Activated CD4-positive, alpha-beta T cell treated with anti-CD3 and anti-CD28 coated beads, Interleukin-2, amount 10 ng/mL, durations not matched to agents 7 days and 5 days (primary cell): Measurements from ENCODE around the gene TBCB. TPM values are rescaled to one million over a fixed set of nuclear protein-coding genes. Genes with fewer than 3 reads are reported as not detected.
"Not testable (repeated sequence)": the region's sequence is repeated elsewhere in the genome, so short reads cannot be mapped to it uniquely, and the experiment has no call there.

ENCODE experiments used
- CTCF ChIA-PET: fragments of 350-600 bp; sonication (Branson Sonifier 250); formaldehyde crosslinking; loops from one replicate; lab custom pipeline; 2021; ENCODE audit warnings: antibody characterized with exemption; lab: Charles Lee
- POLR2A ChIA-PET: fragments of 350-600 bp; sonication (Branson Sonifier 250); formaldehyde crosslinking; loops from one replicate; lab custom pipeline; 2021; ENCODE audit warnings: antibody characterized with exemption; lab: Charles Lee
- DNase-seq: peaks from one replicate; pipeline ENCODE4 v3.0.0-alpha.2; 2020
- H3K27ac Mint-ChIP-seq: one replicate; pipeline ENCODE4 v1.8.0; 2021; ENCODE audit warnings: mild to moderate bottlenecking, moderate library complexity, mixed read lengths
- H3K27me3 Mint-ChIP-seq: one replicate; pipeline ENCODE4 v1.8.0; 2021; ENCODE audit warnings: mixed read lengths
- H3K36me3 Mint-ChIP-seq: one replicate; pipeline ENCODE4 v1.8.0; 2021; ENCODE audit warnings: low read depth, mixed read lengths
- H3K4me1 Mint-ChIP-seq: one replicate; pipeline ENCODE4 v1.8.0; 2021; ENCODE audit warnings: mixed read lengths
- H3K4me3 Mint-ChIP-seq: one replicate; pipeline ENCODE4 v1.8.0; 2021; ENCODE audit warnings: mild to moderate bottlenecking, moderate library complexity, mixed read lengths
- H3K9me3 Mint-ChIP-seq: one replicate; pipeline ENCODE4 v1.8.0; 2021; ENCODE audit warnings: mixed read lengths
- total RNA-seq, 2 experiments: library from RNA; stranded (reverse); gene quantifications; one replicate each; pipeline ENCODE4 v1.2.3, GENCODE V29; 2021

Gene TBCB
- total RNA-seq, 2 experiments from 2014 or later = 195 to 197 TPM

DNA sequence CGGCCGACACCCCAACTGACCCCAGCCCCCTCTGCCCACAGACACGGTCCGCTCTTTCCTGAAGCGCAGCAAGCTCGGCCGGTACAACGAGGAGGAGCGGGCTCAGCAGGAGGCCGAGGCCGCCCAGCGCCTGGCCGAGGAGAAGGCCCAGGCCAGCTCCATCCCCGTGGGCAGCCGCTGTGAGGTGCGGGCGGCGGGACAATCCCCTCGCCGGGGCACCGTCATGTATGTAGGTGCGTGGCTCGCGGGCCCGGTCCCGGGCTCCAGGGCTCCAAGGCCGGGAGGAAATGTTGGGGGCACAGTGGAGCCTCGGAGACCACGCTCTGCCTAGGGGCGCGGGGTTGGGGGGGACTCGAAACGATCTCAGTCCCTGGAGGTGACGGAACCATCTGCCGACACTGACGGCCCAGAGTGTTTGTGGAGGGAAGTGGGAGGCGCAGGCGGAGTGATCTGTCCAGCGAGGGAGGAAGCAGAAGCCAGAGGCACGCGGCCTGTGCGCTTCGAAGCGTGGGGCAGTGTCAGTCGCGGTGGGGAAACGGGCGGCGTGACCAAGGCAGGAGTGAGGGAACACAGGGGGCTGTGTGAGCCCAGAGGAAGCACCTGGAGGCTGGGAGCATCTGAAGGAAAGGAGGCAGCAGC is 6.3 kb downstream of the TBCB start:
- no peak for DNase-seq
- Mint-ChIP-seq H3K4me1 (peaks cover 17% of the 10 kb centered on the region), H3K27ac (no peak overlapping the region), H3K27me3 (no peaks in the 10 kb centered on the region), H3K4me3 (no peak overlapping the region), H3K9me3 (no peaks in the 10 kb centered on the region), H3K36me3 (peaks cover 45% of the 10 kb centered on the region)
- POLR2A ChIA-PET = no interaction called here
- CTCF ChIA-PET = no interaction called here

DNA sequence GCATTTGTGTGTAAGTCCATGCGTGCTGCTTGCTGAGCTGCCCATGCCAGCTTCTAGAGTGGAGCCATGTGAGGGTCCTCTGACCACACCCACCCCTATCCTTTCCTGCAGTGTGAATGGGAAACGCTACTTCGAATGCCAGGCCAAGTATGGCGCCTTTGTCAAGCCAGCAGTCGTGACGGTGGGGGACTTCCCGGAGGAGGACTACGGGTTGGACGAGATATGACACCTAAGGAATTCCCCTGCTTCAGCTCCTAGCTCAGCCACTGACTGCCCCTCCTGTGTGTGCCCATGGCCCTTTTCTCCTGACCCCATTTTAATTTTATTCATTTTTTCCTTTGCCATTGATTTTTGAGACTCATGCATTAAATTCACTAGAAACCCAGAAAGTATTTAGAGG is 10.3 kb downstream of the TBCB start:
- DNase-seq = no peak
- Mint-ChIP-seq H3K9me3 (no peaks in the 10 kb centered on the region), H3K27me3 (no peaks in the 10 kb centered on the region), H3K36me3 (peaks cover 22% of the 10 kb centered on the region), H3K4me1 (peaks cover 15% of the 10 kb centered on the region), H3K4me3 (no peak overlapping the region), H3K27ac (peak overlapping the region; percentile 43)
- ChIA-PET CTCF (interaction anchor here (1.0 to 5.3 kb wide), 4 partner anchors 9 to 43 kb away, joined by 3 to 47 read pairs (median 10); partner anchors contain the start of genes POLR2I and TBCB), POLR2A (no interaction called here)

DNA sequence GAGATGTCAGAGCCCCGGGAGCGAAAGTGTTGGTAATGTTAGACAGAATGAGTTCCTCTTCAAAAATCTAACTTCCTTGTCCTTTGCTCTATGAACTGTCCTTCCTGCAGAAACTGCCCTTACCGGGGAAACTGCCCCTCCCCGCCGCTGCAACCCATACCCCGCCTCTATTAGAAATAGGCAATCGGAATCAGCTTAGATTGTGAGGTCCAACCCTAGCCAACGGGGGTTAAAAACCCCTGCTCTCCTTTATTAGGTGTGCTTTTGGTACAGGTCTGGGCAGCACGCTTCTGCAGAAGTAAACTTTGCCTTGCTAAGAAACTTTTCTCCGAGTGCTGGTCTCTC is 13.1 kb downstream of the TBCB start:
- CTCF ChIA-PET = interaction anchor here (0.6 to 5.3 kb wide), 23 partner anchors 8 to 1247 kb away, joined by 3 to 47 read pairs (median 5); partner anchors contain the start of genes CAPNS1, POLR2I, TBCB and ZNF146
- H3K9me3 Mint-ChIP-seq = no peaks in the 10 kb centered on the region

DNA sequence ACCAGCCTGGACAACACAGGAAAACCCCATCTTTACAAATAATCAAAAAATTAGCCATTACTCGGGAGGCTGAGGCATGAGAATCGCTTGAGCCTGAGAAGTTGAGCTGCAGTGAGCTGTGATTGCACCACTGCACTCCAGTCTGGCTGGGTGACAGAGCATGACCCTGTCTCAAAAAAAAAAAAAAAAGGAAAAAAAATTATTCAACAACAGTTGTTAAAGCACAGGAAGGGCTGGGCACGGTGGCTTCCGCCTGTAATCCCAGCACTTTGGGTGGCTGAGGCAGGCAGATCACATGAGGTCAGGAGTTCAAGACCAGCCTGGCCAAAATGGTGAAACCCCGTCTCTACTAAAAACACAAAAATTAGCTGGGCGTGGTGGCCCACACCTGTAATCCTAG is 16.0 kb downstream of the TBCB start:
- H3K9me3 Mint-ChIP-seq, DNase-seq, H3K27me3 Mint-ChIP-seq, H3K4me3 Mint-ChIP-seq, H3K36me3 Mint-ChIP-seq, POLR2A ChIA-PET, H3K27ac Mint-ChIP-seq: not testable (repeated sequence)
- CTCF ChIA-PET = interaction anchor here (0.6 to 2.6 kb wide), 3 partner anchors 8 to 41 kb away, joined by 3 to 12 read pairs (median 3); partner anchors contain the start of gene CAPNS1
- peaks cover 45% of the 10 kb centered on the region for H3K4me1 Mint-ChIP-seq

More for the DNA sequence above, 13.1 kb downstream of the TBCB start:
- POLR2A ChIA-PET = interaction anchor here (1.0 to 1.4 kb wide), 2 partner anchors 12 to 14 kb away, joined by 3 to 4 read pairs; partner anchors contain the start of genes CAPNS1 and POLR2I
- H3K27ac Mint-ChIP-seq = peak overlapping the region; percentile 92
- no peaks in the 10 kb centered on the region for H3K27me3 Mint-ChIP-seq
- DNase-seq = no peak
- H3K4me1 Mint-ChIP-seq = peaks cover 32% of the 10 kb centered on the region
- H3K4me3 Mint-ChIP-seq = peak overlapping the region; percentile 79
- peaks cover 17% of the 10 kb centered on the region for H3K36me3 Mint-ChIP-seq

DNA sequence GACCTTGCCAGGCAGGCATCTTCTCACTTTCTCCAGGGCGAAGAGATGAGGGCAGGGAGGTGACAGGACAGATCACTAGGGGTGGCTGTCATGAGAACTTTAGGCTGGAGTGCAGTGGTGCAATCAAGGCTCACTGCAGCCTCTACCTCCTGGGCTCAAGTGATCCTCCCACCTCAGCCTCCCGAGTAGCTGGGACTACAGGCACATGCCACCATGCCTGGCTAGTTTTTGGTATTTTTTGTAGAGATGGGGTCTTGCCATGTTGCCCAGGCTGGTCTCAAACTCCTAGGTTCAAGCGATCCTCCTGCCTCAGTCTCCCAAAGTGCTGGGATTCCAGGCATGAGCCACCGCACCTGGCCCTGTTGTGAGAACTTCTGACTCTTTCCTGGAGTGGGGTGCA is 19.6 kb downstream of the TBCB start:
- peaks cover 44% of the 10 kb centered on the region for H3K4me1 Mint-ChIP-seq
- H3K9me3 Mint-ChIP-seq, H3K27me3 Mint-ChIP-seq, H3K27ac Mint-ChIP-seq, DNase-seq, POLR2A ChIA-PET, H3K36me3 Mint-ChIP-seq, H3K4me3 Mint-ChIP-seq: not testable (repeated sequence)
- CTCF ChIA-PET = interaction anchor here (3.5 kb wide), 1 partner anchor 8 kb away, joined by 29 read pairs; no protein-coding TSS in a partner anchor

DNA sequence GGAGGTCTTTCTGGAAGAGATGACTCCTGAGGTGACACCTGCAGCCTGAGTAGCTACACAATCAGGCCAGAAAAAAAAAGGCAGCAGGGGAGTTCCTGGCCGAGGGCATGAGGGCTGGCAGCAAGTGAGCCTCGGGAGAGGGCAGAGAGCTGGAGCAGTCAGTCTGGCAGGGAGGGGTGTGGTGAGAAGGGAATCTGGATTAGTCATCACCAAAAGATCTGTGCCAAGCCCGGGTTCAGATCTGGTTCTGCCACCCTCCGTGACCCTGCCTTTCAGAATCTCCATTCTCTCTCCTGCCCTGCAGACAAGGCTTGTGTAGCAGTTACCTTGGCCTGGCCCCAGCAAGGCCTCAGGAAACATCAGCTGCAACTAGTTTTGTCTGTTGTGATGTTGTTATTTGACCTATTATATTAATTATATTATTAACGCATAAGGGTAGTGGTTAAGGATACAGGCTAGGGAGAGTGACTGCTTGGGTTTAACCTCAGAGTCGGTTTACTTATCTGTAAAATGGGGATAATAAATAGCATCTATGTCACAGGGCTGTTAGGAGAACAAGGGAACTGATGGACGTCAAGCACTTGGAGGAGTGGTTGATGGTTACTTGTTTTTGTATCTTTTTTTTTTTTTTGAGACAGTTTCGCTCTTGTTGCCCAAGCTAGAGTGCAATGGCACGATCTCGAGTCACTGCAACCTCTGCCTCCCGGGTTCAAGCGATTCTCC is 21.9 kb downstream of the TBCB start:
- no peaks in the 10 kb centered on the region for H3K27me3 Mint-ChIP-seq
- peaks cover 15% of the 10 kb centered on the region for H3K36me3 Mint-ChIP-seq
- ChIA-PET POLR2A (no interaction called here), CTCF (interaction anchor here (3.5 kb wide), 1 partner anchor 10 kb away, joined by 29 read pairs; no protein-coding TSS in a partner anchor)
- peaks cover 46% of the 10 kb centered on the region for H3K4me1 Mint-ChIP-seq
- peak overlapping the region; percentile 60 for H3K27ac Mint-ChIP-seq
- H3K9me3 Mint-ChIP-seq = no peaks in the 10 kb centered on the region
- H3K4me3 Mint-ChIP-seq = no peak overlapping the region
- no peak for DNase-seq

DNA sequence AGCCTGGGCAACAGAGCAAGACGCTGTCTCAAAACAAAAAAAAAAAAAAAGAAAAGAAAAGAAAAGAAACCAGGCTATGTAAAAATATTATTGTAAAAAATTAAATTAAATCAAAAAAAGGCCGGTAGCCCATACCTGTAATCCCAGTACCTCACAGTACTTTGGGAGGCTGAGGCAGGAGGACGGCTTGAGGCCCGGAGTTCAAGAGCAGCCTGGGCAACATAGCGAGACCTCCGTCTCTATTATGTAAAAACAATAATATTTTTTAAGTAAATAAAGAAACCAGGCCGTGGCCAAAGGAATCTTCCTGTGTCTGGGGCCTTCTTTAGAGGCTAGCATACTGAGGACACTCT is 23.8 kb downstream of the TBCB start:
- peak overlapping the region; percentile 95 for H3K27ac Mint-ChIP-seq
- peaks cover 37% of the 10 kb centered on the region for H3K4me1 Mint-ChIP-seq
- DNase-seq = no peak
- H3K9me3 Mint-ChIP-seq = no peaks in the 10 kb centered on the region
- peak overlapping the region; percentile 88 for H3K4me3 Mint-ChIP-seq
- H3K36me3 Mint-ChIP-seq = peaks cover 25% of the 10 kb centered on the region
- H3K27me3 Mint-ChIP-seq = no peaks in the 10 kb centered on the region
- ChIA-PET POLR2A (no interaction called here), CTCF (interaction anchor here (1.2 to 2.9 kb wide), 3 partner anchors 9 to 35 kb away, joined by 3 to 12 read pairs (median 11); no protein-coding TSS in a partner anchor)

DNA sequence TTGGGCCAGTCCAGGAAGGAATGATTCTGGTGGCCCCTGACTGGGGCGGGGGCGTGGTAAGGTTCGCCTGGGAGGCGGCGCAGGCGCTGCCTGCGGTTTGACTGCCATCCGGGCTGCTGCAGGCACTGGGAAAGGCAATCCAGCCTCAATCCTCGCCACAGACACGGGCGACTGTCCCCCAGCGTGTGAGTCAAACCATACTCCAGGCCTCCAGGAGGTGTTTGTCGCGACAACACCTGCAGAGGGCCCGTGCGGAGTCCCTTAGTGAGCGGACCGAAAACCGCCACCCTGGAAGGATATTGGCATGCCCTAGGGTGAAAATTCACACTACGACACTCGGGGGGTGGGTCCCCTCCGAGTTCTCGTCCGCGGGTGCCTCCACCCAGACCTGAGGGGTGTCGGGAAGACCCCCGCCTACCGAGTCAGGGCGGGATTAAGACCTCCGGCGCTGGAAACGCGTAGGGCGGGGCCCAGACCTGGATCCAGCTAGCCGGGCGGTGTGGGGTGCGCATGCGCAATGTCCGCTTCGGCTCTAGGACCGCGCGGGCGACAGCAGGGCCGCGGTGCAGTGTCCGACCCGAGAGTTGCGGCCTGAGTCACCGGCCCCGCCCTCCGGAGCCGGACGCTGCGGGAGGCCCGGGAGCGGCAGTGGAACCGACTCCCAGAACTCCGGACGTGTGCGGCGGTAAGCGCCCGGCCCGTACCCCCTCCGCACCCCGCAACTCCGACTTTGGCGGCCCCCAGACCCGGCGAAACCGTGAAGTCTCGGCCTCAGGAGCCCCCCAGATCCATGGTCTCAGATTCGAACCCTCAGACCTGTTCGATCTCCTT is 24.4 kb downstream of the TBCB start, which contains the start of gene CAPNS1:
Gene CAPNS1, plus strand, starts transcription at position 594 of the 831 bp plus-strand sequence. CDS start 946 bp downstream, outside the sequence.
- H3K27ac Mint-ChIP-seq = peak within 1 kb of the TSS; percentile 95
- H3K4me3 Mint-ChIP-seq = peak within 1 kb of the TSS; percentile 88
- peak; percentile 91 for DNase-seq
- peaks cover 35% of the 10 kb centered on the region for H3K4me1 Mint-ChIP-seq
- H3K36me3 Mint-ChIP-seq = peaks cover 27% of the 10 kb centered on the region
- no peaks in the 10 kb centered on the region for H3K9me3 Mint-ChIP-seq
- CTCF ChIA-PET = interaction anchor here (0.9 to 2.9 kb wide), 4 partner anchors 10 to 34 kb away, joined by 3 to 12 read pairs (median 7); no protein-coding TSS in a partner anchor
- H3K27me3 Mint-ChIP-seq = no peaks in the 10 kb centered on the region
- POLR2A ChIA-PET = interaction anchor here (0.6 to 1.1 kb wide), 2 partner anchors 11 to 72 kb away, joined by 3 to 4 read pairs; no protein-coding TSS in a partner anchor

DNA sequence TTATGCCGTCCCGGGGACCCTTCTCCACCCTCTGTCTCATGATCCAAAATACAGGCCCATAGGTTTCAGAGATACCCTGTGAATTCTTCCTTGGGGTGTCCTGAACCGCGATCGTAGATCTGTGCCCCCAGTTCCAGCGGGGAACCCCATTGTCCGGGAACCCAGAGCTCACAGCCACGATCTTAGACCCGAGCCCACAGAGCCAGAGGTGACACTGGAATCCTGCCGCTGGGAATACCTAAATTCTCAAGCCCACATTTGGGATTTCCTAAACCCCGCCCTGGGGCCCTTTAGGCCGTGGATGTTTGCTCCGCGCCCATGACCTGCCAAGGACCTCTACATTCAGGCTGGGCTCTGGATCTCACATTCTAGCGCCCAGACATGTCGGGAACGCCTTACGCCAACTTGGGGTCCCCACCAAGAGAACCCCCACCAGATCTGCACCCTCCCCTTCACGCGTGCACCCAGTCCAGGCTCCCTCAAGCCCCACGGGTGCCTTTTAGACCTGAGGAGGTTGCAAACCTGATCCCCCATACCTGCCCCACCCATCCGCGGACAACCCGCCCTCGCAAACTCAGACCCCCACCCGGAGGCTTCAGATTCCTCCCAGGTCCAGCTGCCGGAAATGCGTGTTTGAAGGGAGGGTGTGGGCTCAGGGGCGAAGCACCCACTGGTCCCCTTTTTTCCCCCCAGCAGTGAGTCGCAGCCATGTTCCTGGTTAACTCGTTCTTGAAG is 25.2 kb downstream of the TBCB start:
- DNase-seq = peak; percentile 58
- ChIA-PET CTCF (interaction anchor here (0.9 to 2.9 kb wide), 4 partner anchors 10 to 33 kb away, joined by 3 to 12 read pairs (median 7); no protein-coding TSS in a partner anchor), POLR2A (interaction anchor here (0.6 to 1.1 kb wide), 2 partner anchors 12 to 71 kb away, joined by 3 to 4 read pairs; no protein-coding TSS in a partner anchor)
- no peaks in the 10 kb centered on the region for H3K27me3 Mint-ChIP-seq
- H3K4me3 Mint-ChIP-seq = peak overlapping the region; percentile 88
- H3K4me1 Mint-ChIP-seq = peaks cover 31% of the 10 kb centered on the region
- H3K27ac Mint-ChIP-seq = peak overlapping the region; percentile 95
- peaks cover 31% of the 10 kb centered on the region for H3K36me3 Mint-ChIP-seq
- no peaks in the 10 kb centered on the region for H3K9me3 Mint-ChIP-seq

DNA sequence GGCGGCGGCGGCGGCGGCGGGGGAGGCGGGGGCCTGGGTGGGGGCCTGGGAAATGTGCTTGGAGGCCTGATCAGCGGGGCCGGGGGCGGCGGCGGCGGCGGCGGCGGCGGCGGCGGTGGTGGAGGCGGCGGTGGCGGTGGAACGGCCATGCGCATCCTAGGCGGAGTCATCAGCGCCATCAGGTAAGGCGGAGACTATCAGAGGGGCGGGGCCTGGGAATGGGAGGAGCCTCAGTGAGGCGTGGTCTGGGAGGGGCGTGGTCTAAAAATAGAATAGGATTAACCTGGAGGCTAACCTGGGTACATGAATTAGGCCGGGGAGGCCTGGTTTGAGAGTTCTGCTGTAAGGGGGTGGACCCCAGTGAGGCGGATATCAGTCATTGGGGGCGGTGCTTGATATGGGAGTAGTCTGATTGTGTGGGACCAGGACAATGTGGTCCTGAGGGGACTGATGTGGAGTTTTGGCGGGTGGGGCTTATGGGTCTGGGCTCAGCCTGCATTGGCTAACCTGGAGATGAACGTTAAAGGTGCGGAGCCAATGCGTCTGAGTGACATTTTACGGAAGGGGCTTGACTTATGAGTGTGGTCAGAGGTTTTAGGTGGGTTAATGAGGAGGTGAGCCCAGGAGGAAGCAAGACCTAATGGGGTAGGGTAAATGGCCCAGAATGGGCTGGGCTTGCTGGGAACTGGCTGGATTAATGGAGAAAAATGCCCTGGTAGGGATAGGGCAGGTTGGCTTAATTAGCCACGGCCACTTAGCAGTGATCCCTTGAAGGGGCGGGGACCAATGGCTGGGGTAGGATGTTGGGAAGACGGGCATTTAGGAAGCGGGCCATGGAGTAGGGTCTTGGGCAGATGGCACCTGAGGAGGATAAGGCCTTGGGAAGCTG is 26.0 kb downstream of the TBCB start:
- Mint-ChIP-seq H3K27me3 (no peaks in the 10 kb centered on the region), H3K27ac (peak overlapping the region; percentile 95), H3K9me3 (no peaks in the 10 kb centered on the region), H3K4me3 (peak overlapping the region; percentile 88), H3K36me3 (peaks cover 38% of the 10 kb centered on the region), H3K4me1 (peaks cover 28% of the 10 kb centered on the region)
- CTCF ChIA-PET = interaction anchor here (0.6 to 2.7 kb wide), 2 partner anchors 13 to 385 kb away, joined by 3 to 11 read pairs; no protein-coding TSS in a partner anchor
- peak; percentile 92 for DNase-seq
- POLR2A ChIA-PET = no interaction called here

DNA sequence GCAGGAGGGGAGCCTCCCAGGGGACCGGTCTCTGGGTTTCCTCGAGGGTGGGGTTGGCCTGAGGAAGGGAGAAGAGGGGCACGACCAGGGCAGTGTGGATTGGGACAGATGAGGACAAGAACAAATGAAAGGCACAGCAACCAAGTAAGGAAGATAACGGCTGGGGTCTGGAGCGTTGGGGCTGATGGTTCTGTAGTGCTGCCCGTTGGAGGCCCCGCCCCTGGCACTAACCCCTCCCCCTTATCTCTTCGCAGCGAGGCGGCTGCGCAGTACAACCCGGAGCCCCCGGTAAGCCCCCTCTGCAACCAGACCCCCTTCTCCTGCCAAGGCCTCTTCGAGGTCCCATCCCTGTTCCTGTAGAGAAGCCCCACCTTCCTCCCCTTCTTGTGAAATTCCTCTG is 26.8 kb downstream of the TBCB start:
- Mint-ChIP-seq H3K36me3 (peaks cover 44% of the 10 kb centered on the region), H3K27me3 (no peaks in the 10 kb centered on the region), H3K4me1 (peaks cover 25% of the 10 kb centered on the region), H3K9me3 (no peaks in the 10 kb centered on the region), H3K27ac (peak overlapping the region; percentile 36), H3K4me3 (peak overlapping the region; percentile 88)
- CTCF ChIA-PET = interaction anchor here (0.6 to 1.1 kb wide), 2 partner anchors 15 to 384 kb away, joined by 3 read pairs; no protein-coding TSS in a partner anchor
- POLR2A ChIA-PET = no interaction called here
- DNase-seq = no peak
